IMR-90 (cell line): ENCODE results near the gene VASH1. TPM values are rescaled to one million over a fixed set of nuclear protein-coding genes. Genes with fewer than 3 reads are reported as not detected.

Experiments used
- ATAC-seq: fragments of 200-7000 bp; cut with Tn5 transposase; 2 replicates; pipeline ENCODE4 v1.9.1; 2020; ENCODE audit warnings: low read depth, mild to moderate bottlenecking, moderate library complexity
- BruUV-seq: library from RNA; stranded (reverse); fragments of 400-500 nt; replicated peaks from 2 replicates; lab custom pipeline; 2021; lab: Mats Ljungman, UMichigan
- CTCF ChIA-PET: fragments of 300-600 bp; formaldehyde crosslinking; extraction: SDS; loops from one replicate; lab custom pipeline; 2021; ENCODE audit warnings: antibody characterized with exemption; lab: Yijun Ruan, JAX
- POLR2A ChIA-PET: fragments of 300-600 bp; sonication (Branson Sonifier 250); formaldehyde crosslinking; loops from one replicate; lab custom pipeline; 2022; ENCODE audit warnings: antibody characterized with exemption; ENCODE audit not compliant: unreplicated experiment; lab: Charles Lee
- DNase-seq: peaks from one replicate; pipeline ENCODE4 v3.0.0; 2013
- H2AFZ ChIP-seq: replicated peaks from 2 replicates; pipeline ENCODE3; 2013; ENCODE audit warnings: low read length, mild to moderate bottlenecking; ENCODE audit not compliant: poor library complexity
- H2AK5ac ChIP-seq: 2 replicates; pipeline ENCODE4 v1.6.1; 2013; ENCODE audit warnings: low read depth, low read length, inconsistent platforms
- H2AK9ac ChIP-seq: replicated peaks from 2 replicates; pipeline ENCODE3; 2013; ENCODE audit warnings: mild to moderate bottlenecking, low read depth, low read length, moderate library complexity; ENCODE audit not compliant: poor library complexity
- H2BK120ac ChIP-seq: 2 replicates; pipeline ENCODE4 v1.6.1; 2013; ENCODE audit warnings: low read depth, low read length, inconsistent platforms
- H2BK15ac ChIP-seq: 3 replicates; pipeline ENCODE4 v1.6.1; 2013; ENCODE audit warnings: low read depth, low read length, inconsistent platforms
- H2BK20ac ChIP-seq: 2 replicates; pipeline ENCODE4 v1.6.1; 2013; ENCODE audit warnings: low read depth, mild to moderate bottlenecking, inconsistent platforms, low read length, moderate library complexity
- H2BK5ac ChIP-seq: 2 replicates; pipeline ENCODE4 v1.6.1; 2013; ENCODE audit warnings: mild to moderate bottlenecking, low read depth, low read length, inconsistent platforms; ENCODE audit not compliant: poor library complexity, severe bottlenecking
- H3K14ac ChIP-seq: replicated peaks from 2 replicates; pipeline ENCODE4 v1.6.1; 2013; ENCODE audit warnings: low read depth, low read length, inconsistent platforms
- H3K18ac ChIP-seq: 2 replicates; pipeline ENCODE4 v1.6.1; 2013; ENCODE audit warnings: low read depth, low read length, control low read depth
- H3K23ac ChIP-seq: 2 replicates; pipeline ENCODE4 v1.6.1; 2013; ENCODE audit warnings: low read depth, low read length, inconsistent platforms
- H3K27ac ChIP-seq: 2 replicates; pipeline ENCODE4 v1.5.1; 2013; ENCODE audit warnings: mild to moderate bottlenecking, control low read depth, low read length; ENCODE audit not compliant: insufficient read depth
- H3K27me3 ChIP-seq: 2 replicates; pipeline ENCODE4 v1.6.1; 2013; ENCODE audit warnings: low read length; ENCODE audit not compliant: control insufficient read depth, insufficient read depth
- H3K36me3 ChIP-seq: 2 replicates; pipeline ENCODE4 v1.6.1; 2013; ENCODE audit warnings: low read length, mixed read lengths; ENCODE audit not compliant: control insufficient read depth, insufficient read depth
- H3K4ac ChIP-seq: 2 replicates; pipeline ENCODE4 v1.6.1; 2013; ENCODE audit warnings: low read depth, low read length, inconsistent platforms
- H3K4me1 ChIP-seq: 2 replicates; pipeline ENCODE4 v1.6.1; 2013; ENCODE audit warnings: low read length, mixed read lengths; ENCODE audit not compliant: control insufficient read depth, insufficient read depth
- H3K4me2 ChIP-seq: 2 replicates; pipeline ENCODE4 v1.6.1; 2013; ENCODE audit warnings: low read depth, mild to moderate bottlenecking, control low read depth, low read length, moderate library complexity
- H3K4me3 ChIP-seq: 2 replicates; pipeline ENCODE4 v1.5.1; 2013; ENCODE audit warnings: low read depth, mild to moderate bottlenecking, control low read depth, low read length, moderate library complexity; ENCODE audit not compliant: insufficient read depth
- H3K56ac ChIP-seq: 2 replicates; pipeline ENCODE4 v1.6.1; 2013; ENCODE audit warnings: low read length, inconsistent platforms; ENCODE audit not compliant: insufficient read depth; ENCODE audit errors: extremely low read depth
- H3K79me1 ChIP-seq, 2 experiments: 2 replicates each; pipeline ENCODE4 v1.6.1; 2013; ENCODE audit warnings: low read length in 2 of 2, inconsistent platforms in 1 of 2, low read depth in 1 of 2
- H3K9ac ChIP-seq: 2 replicates; pipeline ENCODE4 v1.6.1; 2013; ENCODE audit warnings: low read depth, low read length, control low read depth
- H3K9me1 ChIP-seq: 2 replicates; pipeline ENCODE4 v1.6.1; 2013; ENCODE audit warnings: low read length, inconsistent platforms; ENCODE audit not compliant: insufficient read depth
- H3K9me3 ChIP-seq: 2 replicates; pipeline ENCODE4 v1.6.1; 2013; ENCODE audit warnings: low read length; ENCODE audit not compliant: control insufficient read depth, insufficient read depth
- H4K20me1 ChIP-seq: 2 replicates; pipeline ENCODE4 v1.6.1; 2013; ENCODE audit warnings: low read length, inconsistent platforms; ENCODE audit not compliant: insufficient read depth
- H4K5ac ChIP-seq: 2 replicates; pipeline ENCODE4 v1.6.1; 2013; ENCODE audit warnings: mild to moderate bottlenecking, low read depth, low read length, control low read depth
- H4K8ac ChIP-seq, 2 experiments: 2 replicates each; pipeline ENCODE4 v1.6.1; 2013; ENCODE audit warnings: low read depth in 2 of 2, low read length in 2 of 2, control low read depth in 1 of 2, inconsistent platforms in 1 of 2
- H4K91ac ChIP-seq: 2 replicates; pipeline ENCODE4 v1.6.1; 2013; ENCODE audit warnings: low read depth, low read length, inconsistent platforms; ENCODE audit not compliant: insufficient read depth
- CEBPB ChIP-seq: IDR thresholded peaks from 2 replicates; pipeline ENCODE4 v1.6.1; 2012; ENCODE audit warnings: low read depth, low read length, improper control_type of control experiment
- ELK1 ChIP-seq: fragments of 150-350 bp; IDR thresholded peaks from 2 replicates; pipeline ENCODE4 v1.6.1; 2016; ENCODE audit warnings: low read depth, mild to moderate bottlenecking, low read length, moderate library complexity, borderline replicate concordance
- FOS ChIP-seq: fragments of 150-350 bp; IDR thresholded peaks from 2 replicates; pipeline ENCODE4 v1.6.1; 2016; ENCODE audit warnings: low read depth, low read length
- NFE2L2 ChIP-seq: fragments of 150-350 bp; IDR thresholded peaks from 2 replicates; pipeline ENCODE4 v1.6.1; 2016; ENCODE audit warnings: low read depth, mild to moderate bottlenecking, low read length
- POLR2A ChIP-seq: IDR thresholded peaks from 2 replicates; pipeline ENCODE4 v1.6.1; 2012; ENCODE audit warnings: mild to moderate bottlenecking, low read depth, low read length
- RAD21 ChIP-seq: IDR thresholded peaks from 2 replicates; pipeline ENCODE4 v1.6.1; 2012; ENCODE audit warnings: low read length, improper control_type of control experiment
- SMC3 ChIP-seq: fragments of 150-350 bp; IDR thresholded peaks from 2 replicates; pipeline ENCODE4 v1.6.1; 2016; ENCODE audit warnings: low read depth, mild to moderate bottlenecking, antibody characterized with exemption, low read length, moderate library complexity
- USF2 ChIP-seq: fragments of 150-350 bp; IDR thresholded peaks from 2 replicates; pipeline ENCODE4 v1.6.1; 2017; ENCODE audit warnings: mild to moderate bottlenecking, antibody characterized with exemption, low read length, low read depth
- WGBS, 2 experiments: methylation state at CpG; one replicate each; pipeline versions ENCODE4 v1.1.5 to v1.1.7; 2013; ENCODE audit warnings: missing lambda C conversion rate in 2 of 2; ENCODE audit not compliant: insufficient read length in 1 of 2; ENCODE audit errors: extremely low coverage in 2 of 2; 5-methylcytosine and 5-hydroxymethylcytosine counted together
- dilution Hi-C: fragments of 300-500 bp; cut with HindIII; formaldehyde crosslinking; loops from one replicate; pipeline ENCODE4 v1.14.3; 2018; ENCODE audit warnings: low sequenced_read_pairs; ENCODE audit not compliant: unreplicated experiment
- in situ Hi-C: fragments of 300-500 bp; cut with MboI; formaldehyde crosslinking; loops from 3 replicates; pipeline ENCODE4 v1.14.3; 2019; ENCODE audit warnings: low sequenced_read_pairs, inconsistent platforms, mixed read lengths
- intact Hi-C: fragments of 100-400 bp; cut with micrococcal nuclease; formaldehyde crosslinking; loops from 2 replicates; pipeline ENCODE4 v1.10.0; 2022
- polyA plus RNA-seq, 3 experiments: library from polyadenylated mRNA; depleted of rRNA; stranded (reverse); fragments of >200 nt; gene quantifications; 2 replicates each; pipeline ENCODE4 v1.2.3, GENCODE V29; 2012; ENCODE audit warnings: low replicate concordance in 1 of 3
- total RNA-seq: library from RNA; depleted of rRNA; stranded (reverse); fragments of >200 nt; gene quantifications from 2 replicates; pipeline ENCODE4 v1.2.3, GENCODE V29; 2012

VASH1 gene
- total and polyA plus RNA-seq, 2 of the 4 experiments (the other 2 are of a cell fraction) = 2.0 to 9.5 TPM

GRCh38 chr14:76726551-76726970, 34.7 kb upstream of the VASH1 start:
- H2AK5ac ChIP-seq = no peak overlapping the region
- H3K23ac ChIP-seq = no peak overlapping the region
- H3K14ac ChIP-seq = no peak overlapping the region
- H3K27ac ChIP-seq = no peak overlapping the region
- H2AFZ ChIP-seq = no peak overlapping the region
- no peak overlapping the region for H2BK120ac ChIP-seq
- H3K4ac ChIP-seq = no peak overlapping the region
- no peak overlapping the region for H4K5ac ChIP-seq
- WGBS, 2 experiments = 66% methylated on average over 9 of the region's 11 CpGs; no CpG with 5 or more reads in 1 of the 2 experiments
- H3K79me1 ChIP-seq = no peaks in the 10 kb centered on the region
- no peak overlapping the region for H2BK20ac ChIP-seq
- no peak overlapping the region for H3K9ac ChIP-seq
- in situ Hi-C loops (no loop called here), intact Hi-C loops (no loop called here), dilution Hi-C loops (no loop called here)
- H3K4me2 ChIP-seq = no peak overlapping the region
- H3K9me1 ChIP-seq = no peaks in the 10 kb centered on the region
- peaks cover 3% of the 10 kb centered on the region for H3K27me3 ChIP-seq
- H3K4me3 ChIP-seq = no peak overlapping the region
- H3K9me3 ChIP-seq = no peaks in the 10 kb centered on the region
- H3K36me3 ChIP-seq = no peaks in the 10 kb centered on the region
- DNase-seq = no peak
- POLR2A ChIA-PET = no interaction called here
- H4K20me1 ChIP-seq = no peaks in the 10 kb centered on the region
- BruUV-seq = no TSS peak
- H2AK9ac ChIP-seq = no peak overlapping the region
- no peak overlapping the region for H4K8ac ChIP-seq
- no peak overlapping the region for H2BK15ac ChIP-seq
- H3K18ac ChIP-seq = no peak overlapping the region
- H4K91ac ChIP-seq = no peak overlapping the region
- ATAC-seq = no peak
- TF ChIP-seq ELK1 = no peak
- no peak for TF ChIP-seq RAD21
- no peak for TF ChIP-seq USF2
- no peak for TF ChIP-seq FOS
- no peak for TF ChIP-seq NFE2L2
- no peak for TF ChIP-seq SMC3
- TF ChIP-seq CEBPB = no peak
- TF ChIP-seq POLR2A = no peak
- H3K56ac ChIP-seq = no peak overlapping the region
- CTCF ChIA-PET = no interaction called here
- no peaks in the 10 kb centered on the region for H3K4me1 ChIP-seq
- no peak overlapping the region for H2BK5ac ChIP-seq
